Measurements from ENCODE around the gene TMC1. TPM values are rescaled to one million over a fixed set of nuclear protein-coding genes. Genes with fewer than 3 reads are reported as not detected.

TMC1 gene
- total and polyA plus RNA-seq, 2 of the 8 experiments (the other 6 are each of a cell fraction or from before 2014, with no cell fraction given), result 0.95 to 0.98 TPM

DNA sequence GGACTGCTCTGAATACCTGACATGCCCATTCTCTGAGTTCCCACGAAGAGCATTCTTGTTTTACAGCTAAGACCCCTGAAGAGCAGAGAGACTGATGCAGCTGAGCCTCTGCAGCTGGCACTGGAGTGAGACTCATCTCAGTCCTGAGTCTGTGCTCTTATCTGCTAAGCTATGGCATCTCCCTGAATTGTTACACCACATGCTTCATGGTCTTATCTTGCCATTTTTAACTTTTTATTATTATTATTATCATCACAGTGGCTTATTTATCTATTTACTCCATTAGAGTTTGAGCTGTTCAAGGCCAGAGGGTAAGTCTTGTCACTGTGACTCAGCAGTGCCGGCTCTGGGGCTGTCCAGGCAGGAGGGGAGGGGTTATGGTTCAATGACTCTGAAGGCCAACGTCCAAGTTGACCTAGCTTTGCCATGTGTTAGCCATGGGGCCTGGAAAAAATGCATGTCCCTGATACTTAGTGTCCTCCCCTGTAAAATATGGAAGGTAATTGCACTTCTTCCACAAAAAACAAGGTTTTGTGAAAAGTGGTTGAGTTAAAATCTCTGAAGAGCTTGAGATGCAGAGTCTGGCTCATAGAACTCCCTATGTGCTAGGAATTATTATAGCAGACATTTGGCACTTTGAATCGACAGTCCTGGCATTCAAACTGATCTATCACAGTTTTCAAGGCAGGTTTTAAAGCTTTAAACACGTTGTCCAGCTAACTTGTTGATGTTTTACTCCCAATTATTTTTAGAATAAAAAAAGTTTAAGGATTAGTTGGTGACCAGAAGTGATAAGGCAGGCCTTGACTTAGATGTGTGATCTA lies 336.9 kb downstream of the TMC1 start (continued):
- TF ChIP-seq CHD7 (IDR thresholded peaks at IDR 0.05; ENCODE audit: insufficient replicate concordance, low read length), result no peak
- TF ChIP-seq ZNF274 (IDR thresholded peaks at IDR 0.05; ENCODE audit: borderline replicate concordance, extremely low read depth, low read length), result no peak
- TF ChIP-seq GABPA (IDR thresholded peaks at IDR 0.05; ENCODE audit: borderline replicate concordance, insufficient read depth, low read length), result no peak

Data from H1 (cell line).